DMS114 treated with DMSO at 0.1 percent for 48 hours (cell line): ENCODE results near the gene SSBP3.
"Not testable (repeated sequence)": the region's sequence is repeated elsewhere in the genome, so short reads cannot be mapped to it uniquely, and the experiment has no call there.

Source experiments
- DNase-seq: peaks from one replicate; lab custom pipeline; 2025; ENCODE audit not compliant: unreplicated experiment; lab: John Stamatoyannopoulos, UW

The SSBP3 gene

DNA sequence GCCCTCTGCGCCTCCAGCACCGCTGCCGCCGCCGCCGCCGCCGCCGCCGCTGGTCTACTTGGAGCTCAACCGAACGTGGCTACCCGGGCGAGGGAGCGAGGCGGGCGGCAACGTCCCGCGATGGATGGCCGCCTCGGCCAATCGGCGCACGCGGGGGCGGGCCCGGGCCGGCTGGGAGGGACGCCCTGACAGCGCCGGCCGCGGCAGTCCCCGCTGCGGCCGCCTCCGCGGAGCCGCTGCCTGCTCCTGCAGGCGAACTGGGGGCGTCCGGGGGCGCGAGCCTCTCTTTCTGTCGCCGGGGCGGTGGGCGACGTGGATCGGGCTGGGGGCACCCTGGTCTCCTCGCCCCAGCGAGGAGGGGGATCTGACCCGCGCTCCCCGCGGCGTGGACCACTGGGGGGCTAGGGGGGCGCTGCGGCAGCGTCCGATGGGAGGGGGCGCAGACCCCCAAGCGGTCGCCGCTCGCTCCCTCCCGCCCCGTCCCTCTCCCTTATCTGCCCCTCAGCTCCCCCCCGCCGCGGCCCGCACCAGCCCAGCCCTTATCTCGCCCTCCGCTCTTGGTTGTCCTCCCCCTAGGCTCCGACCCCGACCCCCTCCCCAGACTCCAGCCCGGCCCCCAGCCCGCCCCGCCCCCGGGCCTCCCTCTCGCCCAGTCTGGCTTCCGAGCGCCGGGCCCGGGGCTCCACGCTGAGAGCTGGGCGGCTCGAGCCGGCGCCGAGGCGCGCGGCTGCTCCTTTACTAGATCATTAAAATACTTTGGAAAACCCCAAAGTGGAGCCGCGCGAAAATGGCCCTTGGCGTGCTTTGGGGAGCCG lies at the start of gene SSBP3:
Gene SSBP3, minus strand, starts transcription at position 56 of the 815 bp plus-strand sequence.
- peak; percentile 81 for DNase-seq

GRCh38 chr1:54453509-54453908 lies 47.3 kb upstream of the SSBP3 start:
- DNase-seq, result no peak

- no peak for DNase-seq
These were observed 46.8 kb upstream of the SSBP3 start for GRCh38 chr1:54453022-54453421.

GRCh38 chr1:54449431-54449830 lies 43.2 kb upstream of the SSBP3 start:
- not testable (repeated sequence) for DNase-seq

DNA sequence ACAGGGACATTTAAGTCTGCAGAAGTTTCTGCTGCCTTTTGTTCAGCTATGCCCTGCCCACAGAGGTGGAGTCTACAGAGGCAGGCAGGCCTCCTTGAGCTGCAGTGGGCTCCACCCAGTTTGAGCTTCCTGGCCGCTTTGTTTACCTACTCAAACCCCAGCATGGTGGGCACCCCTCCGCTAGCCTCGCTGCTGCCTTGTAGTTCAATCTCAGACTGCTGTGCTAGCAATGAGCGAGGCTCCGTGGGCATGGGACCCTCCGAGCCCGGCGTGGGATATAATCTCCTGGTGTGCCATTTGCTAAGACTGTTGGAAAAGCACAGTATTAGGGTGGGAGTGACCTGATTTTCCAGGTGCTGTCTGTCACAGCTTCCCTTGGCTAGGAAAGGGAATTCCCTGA lies 42.6 kb upstream of the SSBP3 start:
- DNase-seq, result not testable (repeated sequence)

DNA sequence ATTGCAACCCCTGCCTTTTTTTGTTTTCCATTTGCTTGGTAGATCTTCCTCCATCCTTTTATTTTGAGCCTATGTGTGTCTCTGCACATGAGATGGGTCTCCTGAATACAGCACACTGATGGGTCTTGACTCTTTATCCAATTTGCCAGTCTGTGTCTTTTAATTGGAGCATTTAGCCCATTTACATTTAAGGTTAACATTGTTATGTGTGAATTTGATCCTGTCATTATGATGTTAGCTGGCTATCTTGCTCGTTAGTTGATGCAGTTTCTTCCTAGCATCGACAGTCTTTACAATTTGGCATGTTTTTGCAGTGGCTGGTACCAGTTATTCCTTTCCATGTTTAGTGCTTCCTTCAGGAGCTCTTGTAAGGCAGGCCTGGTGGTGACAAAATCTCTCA lies 40.9 kb upstream of the SSBP3 start:
- DNase-seq, result not testable (repeated sequence)

DNA sequence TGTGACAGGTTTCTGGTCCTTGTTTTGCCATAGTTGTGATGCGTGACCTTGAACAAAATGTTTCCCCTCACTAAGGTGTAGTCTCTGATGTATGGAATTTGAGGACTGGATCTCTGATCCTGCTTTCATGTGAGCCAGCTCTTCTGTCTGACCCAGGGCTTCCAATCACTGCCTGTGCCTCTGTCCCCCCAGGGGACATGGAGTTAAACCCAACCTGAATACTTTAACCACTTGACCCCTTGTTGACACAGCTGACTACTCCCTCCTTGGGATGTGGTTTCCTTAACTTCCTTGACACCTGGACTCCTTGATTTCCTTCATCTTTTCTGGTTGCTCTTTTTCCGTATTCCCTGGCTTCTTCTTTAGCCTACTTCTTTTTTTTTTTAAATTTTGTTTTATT lies 36.0 kb upstream of the SSBP3 start:
- no peak for DNase-seq

DNA sequence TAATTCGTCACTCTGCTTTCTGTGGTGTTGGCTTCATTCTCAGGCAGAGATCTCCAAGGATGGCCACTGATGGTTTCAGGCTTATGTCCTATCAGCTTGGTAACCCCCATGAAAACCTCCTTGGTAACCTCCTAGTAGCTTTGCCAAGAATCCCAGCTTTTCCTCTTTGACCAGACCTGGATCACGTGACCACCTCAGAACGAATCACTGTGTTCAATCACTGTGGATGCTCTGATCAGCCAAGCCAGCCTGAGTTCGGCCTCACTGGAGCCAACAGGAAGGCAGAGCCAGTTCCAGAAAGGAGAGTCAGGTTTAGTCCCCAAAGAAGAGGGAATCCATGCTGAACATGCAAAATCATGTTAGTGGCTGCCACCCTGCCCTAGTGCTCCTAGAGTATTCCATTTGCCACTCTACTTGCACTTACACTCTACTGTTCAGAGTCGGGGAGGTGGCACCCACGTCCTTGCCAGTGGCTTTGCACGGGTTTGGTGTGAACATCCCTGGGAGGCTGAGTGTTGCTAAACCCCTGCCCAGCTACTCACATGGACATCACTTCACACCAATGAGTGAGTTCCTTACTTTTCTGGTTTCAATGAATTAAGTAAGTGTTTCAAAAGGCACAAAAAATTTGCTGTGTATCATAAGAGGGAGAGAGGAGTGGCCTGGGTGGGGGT lies 33.5 kb upstream of the SSBP3 start:
- DNase-seq, result no peak

- no peak for DNase-seq
These were observed 31.6 kb upstream of the SSBP3 start for GRCh38 chr1:54437783-54438182.

GRCh38 chr1:54436826-54437225 lies 30.6 kb upstream of the SSBP3 start:
- no peak for DNase-seq

- no peak for DNase-seq
These were observed 23.6 kb upstream of the SSBP3 start for GRCh38 chr1:54429838-54430237.

- no peak for DNase-seq
These were observed 22.8 kb upstream of the SSBP3 start for GRCh38 chr1:54428837-54429518.

- DNase-seq, result no peak
These were observed 19.0 kb upstream of the SSBP3 start for GRCh38 chr1:54425152-54425584.

GRCh38 chr1:54424398-54424797 lies 18.2 kb upstream of the SSBP3 start:
- DNase-seq, result no peak

- DNase-seq, result no peak
These were observed 14.9 kb upstream of the SSBP3 start for GRCh38 chr1:54421101-54421504.

DNA sequence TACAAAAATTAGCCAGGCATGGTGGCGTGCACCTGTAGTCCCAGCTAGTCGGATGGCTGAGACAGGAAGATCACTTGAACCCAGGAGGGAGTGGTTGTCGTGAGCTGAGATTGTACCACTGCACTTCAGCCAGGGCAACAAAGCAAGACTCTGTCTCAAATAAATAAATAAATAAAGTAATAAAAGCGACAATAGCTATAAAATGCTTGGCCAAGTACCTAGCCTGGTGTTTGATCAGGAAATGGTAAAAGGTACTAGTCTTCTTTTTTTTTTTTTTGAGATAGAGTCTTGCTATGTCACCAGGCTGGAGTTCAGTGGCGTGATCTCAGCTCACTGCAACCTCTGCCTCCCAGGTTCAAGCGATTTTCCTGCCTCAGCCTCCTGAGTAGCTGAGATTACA lies 12.4 kb upstream of the SSBP3 start:
- not testable (repeated sequence) for DNase-seq

GRCh38 chr1:54417123-54417522 lies 10.9 kb upstream of the SSBP3 start:
- DNase-seq, result no peak

DNA sequence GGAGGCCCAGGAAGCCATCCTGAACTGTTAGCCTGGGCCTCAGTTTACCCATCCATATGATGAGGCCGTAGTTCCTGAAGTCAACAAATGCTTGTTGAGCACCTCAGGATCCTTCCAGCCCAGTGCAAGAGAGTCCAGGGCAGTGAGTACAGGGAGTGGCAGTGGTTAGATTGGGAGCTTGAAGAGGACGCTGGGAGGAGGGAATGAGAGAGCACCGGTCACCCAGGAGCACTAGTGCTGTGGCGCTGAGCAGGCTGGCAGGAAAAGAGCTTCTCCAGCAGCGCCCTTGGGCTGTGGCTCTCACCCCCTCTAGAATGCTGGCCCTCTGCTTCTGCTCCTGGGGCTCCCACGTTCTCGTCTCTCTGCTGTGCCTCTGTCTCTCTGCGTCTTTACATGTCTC lies 10.2 kb upstream of the SSBP3 start:
- DNase-seq, result no peak

GRCh38 chr1:54415991-54416390 lies 9.8 kb upstream of the SSBP3 start:
- DNase-seq, result no peak

DNA sequence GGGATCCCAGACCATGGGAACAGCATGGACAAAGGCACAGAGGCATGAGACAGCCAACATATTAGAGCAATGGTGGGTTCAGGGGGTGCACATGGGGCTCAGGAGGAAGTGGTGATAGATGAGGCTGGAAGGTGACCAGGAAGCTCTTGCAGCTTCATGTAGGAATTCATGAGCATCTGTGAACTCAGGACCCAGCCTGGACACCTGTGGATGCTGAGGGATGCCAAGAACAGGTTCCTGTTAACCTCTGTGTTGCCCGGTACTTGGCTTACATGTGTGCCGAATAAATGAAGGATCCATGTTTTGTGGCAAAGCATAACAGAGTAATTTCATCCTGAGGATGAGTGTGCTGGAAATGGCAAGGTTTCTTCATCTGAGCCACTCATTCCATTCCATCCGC lies 9.3 kb upstream of the SSBP3 start:
- no peak for DNase-seq

DNA sequence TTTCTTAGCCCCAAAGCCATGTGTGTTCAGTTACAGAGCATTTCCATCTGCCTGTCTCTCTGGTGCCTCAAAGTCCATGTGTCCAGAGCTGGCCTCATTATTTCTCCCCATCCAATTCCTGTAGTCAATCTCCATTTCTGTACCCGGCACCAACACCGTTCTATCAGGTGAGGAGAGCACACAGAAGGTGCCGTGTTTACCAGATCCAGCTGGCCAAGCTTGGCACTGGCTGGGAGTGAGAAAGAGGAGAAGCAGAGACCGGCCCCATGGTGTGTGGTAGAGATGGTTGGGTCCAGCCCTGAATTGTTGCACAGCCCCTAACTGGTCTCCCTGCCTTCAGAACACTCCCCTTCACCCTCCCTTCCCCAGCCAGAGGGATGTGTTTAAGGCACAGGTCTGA lies 7.5 kb upstream of the SSBP3 start:
- no peak for DNase-seq

DNA sequence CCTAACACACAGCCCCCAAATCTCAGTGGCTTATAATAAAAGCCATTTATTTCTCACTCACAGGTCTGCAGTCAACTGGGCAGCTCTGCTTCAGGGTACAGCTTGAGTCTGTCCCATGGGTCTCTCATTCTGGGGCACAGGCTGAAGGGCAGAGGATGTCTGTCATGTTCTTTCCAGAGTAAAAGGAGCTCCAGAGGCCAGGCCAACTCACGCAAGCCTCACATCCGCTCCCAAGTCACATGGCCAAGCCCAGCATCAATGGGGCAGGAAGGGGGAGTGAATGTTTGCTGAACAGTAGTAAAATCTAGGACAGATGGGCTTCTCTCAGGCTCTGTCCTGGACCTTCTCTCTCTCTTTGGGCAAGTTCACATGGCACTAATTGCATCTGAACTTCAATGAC lies 7.1 kb upstream of the SSBP3 start:
- DNase-seq, result no peak
